GM18502 (cell line): ENCODE results near the gene WDR64.
"Not testable (repeated sequence)": the region's sequence is repeated elsewhere in the genome, so short reads cannot be mapped to it uniquely, and the experiment has no call there.

Experiments used
- ATAC-seq: cut with Tn5 transposase; IDR thresholded peaks from one replicate; pipeline ENCODE4 v1.9.1; 2021; ENCODE audit warnings: mild to moderate bottlenecking; ENCODE audit not compliant: unreplicated experiment, poor library complexity

WDR64 gene

DNA sequence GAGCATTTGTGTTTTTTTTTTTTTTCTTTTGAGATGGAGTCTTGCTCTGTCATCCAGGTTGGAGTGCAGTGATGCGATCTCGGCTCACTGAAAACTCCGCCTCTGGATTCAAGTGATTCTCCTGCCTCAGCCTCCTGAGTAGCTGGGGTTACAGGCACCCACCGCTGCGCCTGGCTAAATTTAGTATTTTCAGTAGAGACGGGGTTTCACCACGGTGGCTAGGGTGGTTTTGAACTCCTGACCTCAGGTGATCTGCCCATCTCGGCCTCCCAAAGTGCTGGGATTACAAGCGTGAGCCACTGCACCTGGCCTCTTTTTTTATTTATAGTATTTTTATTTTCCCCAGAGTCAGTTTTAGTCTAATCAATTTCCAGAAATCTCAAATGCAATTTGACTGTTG is 174.5 kb downstream of the WDR64 start:
- not testable (repeated sequence) for ATAC-seq

DNA sequence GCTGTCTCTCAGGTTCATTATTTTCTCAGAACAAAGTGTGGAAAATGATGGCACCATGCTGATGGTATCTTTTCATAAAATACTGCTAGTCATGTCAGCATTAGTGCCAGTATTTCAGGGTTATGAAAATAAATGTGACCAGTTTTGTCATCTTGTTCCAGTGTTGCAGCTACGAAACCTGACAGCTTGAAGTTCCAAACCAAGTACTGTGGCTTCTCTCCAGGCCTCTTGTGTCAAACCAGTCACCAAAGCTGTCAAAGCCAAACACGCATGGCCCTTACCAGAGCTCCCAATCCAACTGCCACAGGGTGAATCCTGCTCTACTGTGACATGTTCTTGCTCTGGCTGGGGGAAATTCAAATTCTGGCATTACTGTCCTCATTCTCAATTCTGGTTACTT is 175.2 kb downstream of the WDR64 start:
- no peak for ATAC-seq

DNA sequence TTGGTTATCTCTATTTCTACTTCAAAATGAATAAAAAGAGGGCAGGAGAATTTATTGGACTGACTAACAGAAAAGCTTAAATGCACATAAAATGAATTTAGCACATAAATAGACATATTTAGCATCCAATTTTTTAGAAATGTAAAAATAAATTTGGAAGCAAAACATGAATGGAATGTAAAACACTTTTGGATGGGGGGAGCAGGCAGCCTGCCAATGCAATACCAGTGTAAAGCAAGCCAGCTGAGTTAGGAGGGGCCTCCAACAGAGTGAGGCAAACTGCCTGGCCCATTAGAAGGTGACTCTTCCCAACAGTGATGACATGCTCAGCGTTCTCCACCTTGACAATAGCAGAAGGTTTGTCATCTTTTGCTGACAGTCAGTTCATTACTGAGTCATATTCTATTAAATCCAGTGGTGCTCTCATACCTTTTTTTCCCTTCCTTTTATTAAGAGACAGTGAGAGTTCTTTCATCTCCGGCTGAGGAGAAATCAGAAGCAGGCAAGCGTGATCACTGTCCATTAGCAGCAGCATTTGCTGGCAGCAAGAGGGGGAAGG is 176.5 kb downstream of the WDR64 start:
- ATAC-seq: no peak

DNA sequence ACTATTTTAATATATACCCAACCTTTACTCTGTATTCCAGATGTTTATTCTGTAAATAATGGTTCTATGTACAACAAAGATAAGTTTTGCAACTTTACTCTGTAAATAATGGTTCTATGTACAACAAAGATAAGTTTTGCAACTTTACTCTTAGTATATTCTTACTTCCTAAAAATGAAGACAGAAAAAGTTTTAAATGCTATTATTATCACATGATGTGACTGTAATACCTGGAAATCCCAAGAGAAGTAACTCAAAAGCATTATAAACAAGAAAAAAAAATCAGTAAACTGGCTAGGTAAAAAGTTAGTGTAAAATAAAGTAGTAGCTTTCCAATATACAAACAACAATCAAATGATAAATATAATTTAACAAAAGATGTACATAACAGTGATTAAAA is 177.4 kb downstream of the WDR64 start:
- ATAC-seq: no peak

DNA sequence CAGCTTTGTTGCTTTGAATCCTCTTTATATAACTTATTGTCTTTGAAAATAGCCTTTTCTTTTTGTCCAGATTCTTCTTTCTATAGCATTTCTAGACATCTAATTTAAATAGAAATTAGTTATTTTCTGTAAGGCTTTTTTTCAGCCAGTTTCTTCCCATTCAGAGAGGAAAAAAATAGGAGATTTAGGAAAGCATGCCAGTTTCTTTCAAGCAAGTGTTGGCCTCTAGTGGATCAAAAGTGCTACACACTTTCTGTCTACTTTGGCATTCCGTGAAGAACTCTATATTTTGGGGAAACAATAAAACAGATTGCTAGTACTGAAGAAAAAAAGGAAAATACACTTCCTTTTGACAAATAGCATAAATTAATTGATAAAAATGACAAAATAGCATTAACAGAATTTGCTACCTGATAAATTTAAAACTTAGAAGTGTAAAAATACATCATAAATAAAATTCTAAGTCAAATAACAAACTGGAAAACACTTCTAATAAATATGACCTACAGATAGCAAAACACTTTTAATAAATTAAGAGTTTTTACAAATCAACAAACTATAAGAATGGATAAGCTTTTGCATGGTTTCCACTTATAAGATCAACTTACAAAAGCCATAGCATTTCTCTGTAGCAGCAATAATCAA is 182.8 kb downstream of the WDR64 start:
- no peak for ATAC-seq

DNA sequence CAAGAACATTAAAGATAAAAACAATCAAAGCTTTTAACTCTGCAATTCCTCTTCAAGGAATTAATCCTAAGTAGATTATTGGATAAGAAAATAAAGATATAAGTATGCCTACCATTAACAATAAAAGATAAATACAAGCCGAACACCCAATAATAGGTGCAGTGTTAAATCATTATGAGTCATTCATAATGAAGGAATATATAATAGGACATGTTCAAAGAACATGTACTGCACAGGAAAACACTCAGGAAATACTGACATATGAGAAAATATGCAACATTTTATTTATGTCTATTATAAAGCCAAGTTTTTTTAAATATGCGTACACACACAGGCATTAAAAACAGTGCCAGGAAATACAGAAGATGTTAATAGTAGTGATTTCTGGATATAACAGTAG is 184.9 kb downstream of the WDR64 start:
- no peak for ATAC-seq

DNA sequence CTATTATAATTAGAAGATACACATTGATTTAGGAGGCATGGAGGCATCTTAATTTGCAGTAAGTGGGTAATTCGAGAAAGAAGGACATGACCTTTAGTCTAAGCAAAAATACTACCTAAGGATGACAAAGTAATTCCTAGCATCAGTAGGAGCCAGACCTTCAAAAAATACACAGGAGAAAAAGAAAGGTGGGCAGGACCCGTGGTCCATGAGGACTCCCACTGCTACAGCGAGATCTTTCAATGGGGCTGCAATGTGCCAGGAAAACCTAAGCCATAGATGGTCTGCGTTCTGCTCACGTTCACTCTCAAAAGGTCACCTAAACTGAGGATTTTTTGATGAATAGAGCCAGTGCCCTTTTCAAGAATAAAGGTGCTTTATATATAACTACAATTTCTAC is 185.3 kb downstream of the WDR64 start:
- ATAC-seq: no peak

DNA sequence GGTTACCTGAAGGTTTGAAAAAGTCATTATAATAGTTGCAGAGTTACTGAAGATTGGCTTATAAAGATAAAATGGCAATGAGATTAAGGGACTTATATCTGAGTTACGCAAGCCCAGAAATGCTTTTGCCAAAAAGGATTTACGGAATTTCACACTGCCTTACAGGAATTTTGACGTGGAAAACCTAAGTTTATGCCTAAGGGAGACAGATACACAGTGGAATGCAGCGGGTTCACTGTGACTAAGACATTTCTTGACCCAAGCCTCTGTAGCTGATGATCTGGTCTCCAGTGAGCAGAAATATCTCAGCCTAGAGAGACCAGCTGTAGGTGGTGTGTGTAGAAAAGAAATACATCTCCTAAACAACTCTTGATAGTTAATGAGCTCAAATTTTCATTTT is 185.8 kb downstream of the WDR64 start:
- ATAC-seq: no peak

DNA sequence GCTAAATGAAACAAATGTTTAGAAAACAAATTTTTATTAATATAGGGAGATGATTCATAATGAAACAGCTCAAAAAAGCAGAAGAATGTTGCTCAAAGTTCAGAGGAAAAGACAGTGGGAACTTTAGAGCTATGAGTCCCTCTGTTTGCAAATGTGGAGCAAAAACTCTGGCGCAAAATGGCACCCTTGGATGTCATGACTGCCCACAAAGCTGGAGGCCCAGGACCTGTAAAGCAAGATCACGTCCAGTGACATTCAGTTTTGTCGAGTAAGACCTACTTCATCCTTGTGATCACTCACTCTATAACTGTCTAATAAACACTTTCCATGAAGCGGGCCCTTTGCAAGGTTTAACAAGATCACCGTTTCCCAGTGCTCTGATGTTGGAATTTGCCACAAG is 186.8 kb downstream of the WDR64 start:
- peak; percentile 45 for ATAC-seq

DNA sequence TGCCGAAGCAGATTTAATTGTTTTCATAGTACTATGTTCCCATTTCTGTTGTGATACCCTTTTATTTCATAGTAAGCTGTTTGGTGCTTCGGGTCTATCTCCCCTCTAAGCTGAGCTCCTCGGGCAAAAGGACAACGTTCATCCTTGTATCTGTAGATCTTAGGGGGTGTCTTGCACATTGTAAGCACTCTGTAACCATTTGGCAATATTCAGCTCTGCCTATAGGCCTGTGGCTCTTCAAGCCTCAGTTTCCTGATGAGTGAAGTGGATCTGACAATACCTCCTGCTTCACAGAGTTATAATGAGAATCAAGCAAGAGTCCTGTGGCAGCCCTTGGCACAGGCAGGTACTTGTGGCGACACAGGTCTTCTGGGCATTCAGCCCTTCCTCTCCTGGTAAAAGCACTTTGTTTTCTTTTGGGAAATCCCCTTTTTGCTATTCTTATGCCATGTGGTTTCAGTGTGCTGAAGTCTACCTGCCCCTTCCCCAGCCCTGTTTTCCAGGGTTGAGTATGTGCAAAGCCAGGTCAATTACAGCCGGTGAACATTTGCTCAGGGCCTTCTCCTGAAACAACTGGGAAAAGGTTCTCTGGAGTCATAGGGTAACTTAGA is 187.4 kb downstream of the WDR64 start:
- ATAC-seq: peak; percentile 83

DNA sequence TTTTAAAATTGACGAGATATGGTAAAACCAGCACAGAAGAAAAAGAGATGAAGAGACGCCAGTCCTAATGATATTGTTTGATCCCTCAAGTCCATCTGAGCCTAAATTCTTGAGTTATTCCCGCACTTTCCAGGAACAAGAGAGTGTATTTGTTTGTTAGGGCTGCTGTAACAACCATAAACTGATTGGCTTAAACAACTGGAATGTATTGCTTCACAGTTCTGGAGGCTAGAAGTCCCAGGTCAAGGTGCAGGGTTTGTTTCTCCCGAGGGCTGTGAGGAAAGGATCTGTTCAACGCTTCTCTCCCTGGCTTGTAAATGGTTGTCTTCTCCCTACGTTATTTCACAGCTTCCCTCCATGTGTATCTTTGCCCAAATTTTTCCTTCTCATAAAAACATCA is 188.1 kb downstream of the WDR64 start:
- no peak for ATAC-seq

DNA sequence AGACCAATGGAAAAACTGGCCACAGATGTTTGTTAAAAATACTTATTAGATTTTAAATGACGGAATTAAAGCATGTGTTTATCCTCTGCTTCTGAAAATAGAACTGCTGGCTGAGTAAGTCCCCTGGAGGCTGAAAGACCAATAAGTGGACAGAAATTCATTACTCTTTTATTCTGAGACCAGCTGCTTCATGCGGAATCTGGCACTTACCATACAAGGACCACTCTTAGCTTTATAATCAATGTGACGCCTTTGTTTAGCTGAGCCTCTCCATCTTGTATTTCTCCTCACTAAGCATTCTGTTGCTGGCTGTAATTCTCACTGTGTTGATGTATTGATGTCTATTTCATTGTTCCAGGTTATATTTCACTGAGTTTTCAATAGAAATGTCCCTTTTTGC is 189.6 kb downstream of the WDR64 start:
- no peak for ATAC-seq

DNA sequence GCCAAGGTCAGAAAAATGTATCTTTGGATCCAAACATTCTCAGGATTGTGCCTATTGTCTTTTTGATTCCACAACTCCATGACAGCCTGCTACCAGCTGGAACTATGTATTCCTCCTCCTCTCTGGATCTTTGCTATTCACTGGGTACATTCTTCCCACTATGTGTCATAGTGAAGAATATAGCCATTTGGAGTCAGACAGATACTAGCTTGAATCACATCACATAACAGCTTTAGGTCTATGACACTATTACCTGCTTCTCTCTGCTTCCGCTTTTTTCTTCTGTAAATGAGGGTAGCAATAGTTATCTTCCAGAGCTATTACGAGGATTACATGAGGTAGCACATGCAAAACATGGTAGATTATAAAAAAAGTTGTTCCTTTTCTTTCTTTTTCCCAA is 190.5 kb downstream of the WDR64 start:
- no peak for ATAC-seq

DNA sequence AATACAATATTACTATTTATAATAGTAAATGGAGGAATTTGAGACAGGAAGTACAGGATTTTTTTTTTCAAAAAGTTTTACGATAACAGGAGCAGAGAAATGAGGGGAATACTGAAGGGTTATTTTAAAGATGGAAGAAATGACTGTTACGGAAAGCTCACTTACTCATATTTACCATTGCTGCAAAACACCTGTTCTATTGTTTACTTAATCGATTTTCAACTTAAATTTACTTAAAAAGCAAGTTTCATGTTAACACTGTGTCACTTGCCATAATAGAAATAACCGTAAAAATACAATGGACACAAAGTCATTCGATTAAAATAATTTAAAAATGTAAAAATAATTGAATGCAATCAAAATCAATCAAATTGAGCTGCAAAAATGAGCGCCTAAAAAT is 192.5 kb downstream of the WDR64 start:
- no peak for ATAC-seq

DNA sequence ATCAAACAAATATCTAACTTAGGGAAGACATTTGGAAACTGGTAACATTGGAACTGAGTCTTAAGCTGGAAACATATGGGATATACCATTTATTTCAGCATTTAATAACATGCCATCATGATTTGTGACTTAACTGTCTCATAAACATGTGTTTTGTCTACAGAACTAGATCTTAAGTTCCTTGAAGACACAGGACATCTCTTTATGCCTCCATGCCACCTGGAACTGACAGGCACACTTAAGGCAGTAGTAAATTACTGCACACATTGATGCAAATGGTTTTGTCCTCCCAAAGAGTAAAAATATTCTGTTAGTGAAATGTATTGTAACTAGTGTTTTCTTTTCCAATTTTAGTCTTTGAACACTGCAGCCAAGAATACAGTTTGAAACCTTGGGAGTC is 194.3 kb downstream of the WDR64 start:
- ATAC-seq: no peak

DNA sequence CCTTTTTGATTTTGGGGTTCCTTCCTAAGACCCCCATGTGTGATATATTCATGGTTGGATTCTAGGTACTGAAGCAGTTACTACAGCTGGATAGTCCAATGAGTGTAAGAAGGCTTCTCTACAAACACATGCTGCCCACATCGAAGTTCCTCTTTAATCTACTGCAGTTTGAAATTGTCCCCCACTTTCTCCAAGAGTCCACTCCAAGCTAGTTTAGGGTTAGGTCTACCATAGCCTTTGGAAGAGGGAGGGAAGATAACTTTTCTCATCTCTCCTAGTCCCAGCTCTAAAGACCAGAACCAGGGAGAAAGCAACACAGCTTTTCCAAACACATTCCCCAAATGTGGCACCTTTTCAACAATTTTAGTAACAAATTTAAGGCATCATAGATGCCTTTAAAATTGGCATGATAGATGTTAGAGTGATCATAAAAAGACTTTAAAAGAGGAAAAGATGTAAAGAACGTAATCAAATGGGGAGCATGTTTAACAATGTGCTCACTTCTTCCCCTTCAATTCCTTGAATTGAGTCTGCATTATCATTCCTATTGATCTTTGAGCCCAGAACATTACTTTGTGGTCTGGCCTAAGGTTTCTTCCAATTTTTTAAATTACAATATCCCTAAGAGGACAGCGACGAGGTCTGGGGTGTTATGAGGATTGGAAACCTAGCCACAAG is 194.9 kb downstream of the WDR64 start:
- ATAC-seq: no peak

DNA sequence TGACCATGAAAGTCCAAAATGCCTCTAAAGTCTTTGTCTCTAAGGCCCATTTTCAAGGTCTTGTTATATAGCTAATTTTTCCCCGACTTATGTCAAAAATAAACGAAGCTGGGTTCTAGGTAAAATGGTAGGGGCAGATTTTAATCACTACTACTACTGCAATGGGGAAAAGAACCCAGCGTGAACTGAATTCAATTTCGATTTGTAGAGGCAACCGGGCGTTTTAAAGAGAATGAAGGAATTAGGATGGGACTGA is 195.4 kb downstream of the WDR64 start:
- no peak for ATAC-seq

DNA sequence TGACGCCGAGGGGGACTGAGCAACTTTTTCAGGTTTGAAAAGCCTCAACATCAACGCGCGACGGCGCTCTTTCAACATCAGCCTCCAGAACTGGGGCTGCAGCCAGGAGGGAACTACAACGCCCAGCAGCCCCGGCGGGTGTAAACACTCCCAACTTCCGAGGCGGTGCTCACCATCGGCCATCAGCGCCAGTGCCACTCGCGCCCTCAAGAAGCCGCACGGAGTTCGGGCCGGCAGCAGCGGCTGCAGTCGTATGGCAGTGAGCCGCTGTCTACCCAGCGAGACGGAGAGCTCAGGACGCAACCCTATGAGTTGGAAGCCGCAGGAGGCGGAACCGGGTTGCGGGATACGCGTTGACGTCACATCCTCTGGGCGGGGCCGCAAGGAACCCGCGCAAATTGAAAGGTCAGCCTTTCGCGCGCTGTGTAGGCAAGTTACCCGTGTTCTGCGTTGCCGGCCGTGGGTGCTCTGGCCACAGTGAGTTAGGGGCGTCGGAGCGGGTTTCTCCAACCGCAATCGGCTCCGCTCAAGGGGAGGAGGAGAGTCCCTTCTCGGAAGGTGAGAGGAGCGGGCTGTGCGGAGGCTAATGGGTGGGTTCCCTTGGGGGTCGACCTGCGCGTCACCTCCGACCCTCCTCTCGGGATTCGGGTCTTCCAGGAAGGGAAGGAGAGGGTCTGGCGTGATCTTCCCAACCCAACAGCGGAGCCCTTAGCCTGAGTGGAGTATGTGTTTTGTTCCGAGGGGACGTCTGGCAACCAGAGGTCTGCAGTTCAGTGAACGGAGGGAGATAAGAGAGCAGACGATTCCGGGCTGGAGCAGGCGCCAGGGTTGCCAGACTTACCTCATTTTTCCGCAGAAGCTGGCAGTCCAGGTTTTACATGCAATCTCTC is 196.0 kb downstream of the WDR64 start, which contains the start of gene EXO1:
EXO1 (plus strand) TSS at position 409 of the 890 bp plus-strand sequence. CDS start 2,222 bp downstream, outside the sequence.
- ATAC-seq: peak; percentile 95

DNA sequence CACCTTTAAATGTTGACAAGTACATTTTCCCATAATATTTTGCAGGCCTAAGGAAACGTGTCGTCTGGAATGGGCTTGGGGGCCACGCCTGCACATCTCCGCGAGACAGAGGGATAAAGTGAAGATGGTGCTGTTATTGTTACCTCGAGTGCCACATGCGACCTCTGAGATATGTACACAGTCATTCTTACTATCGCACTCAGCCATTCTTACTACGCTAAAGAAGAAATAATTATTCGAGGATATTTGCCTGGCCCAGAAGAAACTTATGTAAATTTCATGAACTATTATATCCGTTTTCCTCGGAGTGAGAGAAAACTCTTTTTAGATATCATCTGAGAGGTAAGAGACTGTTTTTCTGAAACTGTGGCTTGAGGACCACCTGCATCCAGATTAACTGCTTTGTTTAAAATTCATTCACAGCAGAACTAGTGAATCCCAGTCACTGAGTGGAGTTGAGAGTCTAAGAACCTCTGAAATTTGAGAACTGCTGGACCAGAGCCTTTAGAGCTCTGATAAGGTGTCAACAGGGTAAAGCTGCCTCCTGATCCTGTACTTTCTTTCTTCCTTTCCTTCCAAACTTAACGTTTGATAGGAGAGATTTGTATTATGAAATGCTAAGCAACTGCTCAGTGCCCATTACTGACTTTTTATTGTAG is 196.7 kb downstream of the WDR64 start:
- peak; percentile 19 for ATAC-seq

DNA sequence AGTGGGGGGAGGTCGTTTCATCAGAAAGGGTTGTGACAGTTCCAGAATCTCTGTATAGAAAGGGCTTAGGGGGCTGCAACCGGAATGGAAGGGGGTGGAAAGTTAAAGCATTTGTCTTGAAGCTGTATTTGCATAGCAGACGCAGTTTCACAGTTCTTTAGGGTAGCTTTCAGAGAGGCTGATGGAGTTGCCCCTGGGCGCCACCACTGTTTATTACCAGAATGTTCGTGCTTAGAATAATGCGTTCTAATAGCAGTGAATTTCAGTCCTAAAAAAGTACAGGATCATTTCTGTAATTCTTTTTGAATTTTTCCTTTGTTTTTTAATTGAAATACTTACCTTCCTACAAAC is 197.2 kb downstream of the WDR64 start:
- ATAC-seq: no peak
